Non-pigmented ciliary epithelial cell (primary cell): ENCODE data around the gene GRAMD1C.
A peak's percentile ranks its signal among the peaks of the same experiment; 100 is the strongest.

ENCODE experiments used
- DNase-seq: peaks from one replicate; pipeline ENCODE4 v3.0.0-alpha.2; 2010; ENCODE audit warnings: low read depth

GRAMD1C gene

DNA sequence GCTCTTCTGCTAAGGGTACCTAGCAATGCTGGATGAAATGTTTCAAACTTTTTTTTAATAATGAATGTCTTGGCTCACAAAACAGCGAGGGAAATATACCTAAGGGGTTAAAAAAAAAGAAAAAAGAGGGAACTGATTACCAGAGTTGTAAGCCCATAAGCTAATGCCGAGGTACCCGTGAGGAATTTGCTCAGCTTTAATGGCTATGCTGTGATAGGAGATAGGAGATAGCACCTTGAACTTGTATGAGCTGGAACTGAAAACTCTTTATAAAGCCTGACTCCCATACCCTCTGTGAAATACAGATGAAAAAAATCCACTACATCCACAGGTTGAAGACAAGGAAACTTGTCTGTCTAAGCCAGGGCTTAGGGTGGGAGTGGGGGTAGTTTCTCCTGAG lies 13.9 kb downstream of the GRAMD1C start:
- no peak for DNase-seq

DNA sequence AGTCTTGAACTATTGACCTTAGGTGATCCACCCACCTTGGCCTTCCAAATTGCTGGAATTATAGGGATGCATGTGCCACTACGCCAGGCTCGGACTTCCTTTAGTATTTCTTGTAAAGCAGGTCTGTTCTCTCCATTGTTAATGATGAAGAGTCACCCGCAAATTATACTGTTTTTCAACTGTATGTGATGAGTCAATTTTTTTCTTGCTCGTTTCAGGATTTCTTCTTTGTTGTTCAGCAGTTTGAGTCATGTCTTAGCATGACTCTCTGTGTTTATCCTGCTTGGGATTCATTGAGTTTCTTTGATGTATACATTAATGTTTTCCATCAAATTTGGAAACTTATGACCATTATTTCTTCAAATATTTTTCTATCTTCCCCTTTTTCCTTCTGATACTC lies 28.9 kb downstream of the GRAMD1C start:
- peak; percentile 10 for DNase-seq

DNA sequence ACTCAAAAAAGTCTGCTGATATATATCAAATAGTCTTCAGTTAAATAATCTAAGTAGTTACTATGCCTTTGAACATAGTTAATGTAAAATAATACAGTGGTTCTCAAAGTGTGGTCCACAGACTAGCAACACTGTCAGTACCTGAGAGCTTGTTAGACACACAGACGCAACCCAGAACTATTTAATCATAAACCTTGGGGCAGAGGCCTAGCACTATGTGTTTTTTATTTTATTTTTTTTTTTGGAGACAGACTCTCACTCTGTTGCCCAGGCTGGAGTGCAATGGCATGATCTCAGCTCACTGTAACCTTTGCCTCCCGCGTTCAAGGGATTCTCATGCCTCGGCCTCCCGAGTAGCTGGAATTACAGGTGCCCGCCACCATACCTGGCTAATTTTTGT lies 34.7 kb downstream of the GRAMD1C start:
- DNase-seq, result no peak

DNA sequence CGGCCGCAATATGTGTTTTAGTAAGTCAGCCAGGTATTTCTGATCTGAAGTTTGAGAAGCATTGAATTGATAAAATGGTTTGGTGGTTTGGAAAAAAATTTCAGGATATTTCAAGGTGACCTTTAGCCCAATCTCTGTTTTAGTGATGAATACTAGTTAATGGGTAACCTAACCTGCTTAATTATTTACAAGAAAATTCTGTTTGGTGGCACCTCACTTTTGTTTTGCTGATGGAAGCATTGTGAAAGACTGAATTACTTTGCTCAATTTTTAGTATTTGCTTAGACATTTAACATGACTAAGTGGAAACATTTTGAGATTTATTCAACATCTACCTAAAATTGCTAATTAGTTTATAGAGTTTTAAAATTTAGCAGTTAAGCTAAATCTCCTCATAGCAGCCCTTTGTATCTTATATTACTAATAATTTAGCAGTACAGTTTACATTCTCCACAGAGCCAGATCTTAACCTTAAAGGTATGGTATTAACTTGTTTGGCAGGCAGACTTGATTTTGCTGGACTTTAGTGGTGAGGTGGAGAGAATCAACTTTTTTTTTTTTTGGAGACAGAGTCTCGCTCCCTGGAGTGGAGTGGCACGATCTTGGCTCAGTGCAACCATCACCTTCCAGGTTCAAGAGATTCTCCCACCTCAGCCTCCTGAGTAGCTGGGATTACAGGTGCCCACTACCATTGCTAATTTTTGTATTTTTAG lies 35.4 kb downstream of the GRAMD1C start:
- DNase-seq, result no peak

DNA sequence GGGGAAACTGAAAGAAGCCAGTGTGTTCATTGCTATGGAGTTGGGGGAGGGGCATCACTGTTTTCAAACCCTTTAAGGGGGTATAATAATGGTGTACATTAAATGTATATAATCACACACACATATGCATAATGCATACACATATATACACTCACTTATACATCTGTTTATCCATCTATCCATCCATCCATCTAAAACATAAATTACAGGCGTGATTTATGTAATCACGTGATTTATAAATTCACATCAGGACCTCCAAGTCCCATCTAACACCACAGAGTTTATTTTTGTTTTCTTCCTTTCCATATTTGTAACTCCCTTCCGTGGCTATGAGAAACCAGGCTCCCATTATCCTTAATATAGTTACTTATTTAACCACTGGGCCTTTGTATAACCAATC lies 39.8 kb downstream of the GRAMD1C start:
- no peak for DNase-seq

DNA sequence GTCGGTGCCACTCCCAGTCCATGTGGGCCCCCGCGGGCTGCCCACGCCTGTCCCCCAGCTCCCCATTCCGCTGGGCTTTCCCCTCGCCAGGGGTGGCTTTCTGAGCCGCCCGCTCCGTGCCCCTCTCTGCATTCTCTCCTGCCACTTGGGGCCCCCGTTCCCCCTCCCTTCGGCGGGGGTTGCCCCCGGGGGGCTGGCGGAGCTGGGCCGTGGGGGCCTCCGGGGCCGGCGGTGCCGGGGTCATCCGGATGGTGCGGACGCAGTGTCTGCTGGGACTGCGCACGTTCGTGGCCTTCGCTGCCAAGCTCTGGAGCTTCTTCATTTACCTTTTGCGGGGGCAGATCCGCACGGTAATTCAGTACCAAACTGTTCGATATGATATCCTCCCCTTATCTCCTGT lies 46.5 kb downstream of the GRAMD1C start:
- no peak for DNase-seq

DNA sequence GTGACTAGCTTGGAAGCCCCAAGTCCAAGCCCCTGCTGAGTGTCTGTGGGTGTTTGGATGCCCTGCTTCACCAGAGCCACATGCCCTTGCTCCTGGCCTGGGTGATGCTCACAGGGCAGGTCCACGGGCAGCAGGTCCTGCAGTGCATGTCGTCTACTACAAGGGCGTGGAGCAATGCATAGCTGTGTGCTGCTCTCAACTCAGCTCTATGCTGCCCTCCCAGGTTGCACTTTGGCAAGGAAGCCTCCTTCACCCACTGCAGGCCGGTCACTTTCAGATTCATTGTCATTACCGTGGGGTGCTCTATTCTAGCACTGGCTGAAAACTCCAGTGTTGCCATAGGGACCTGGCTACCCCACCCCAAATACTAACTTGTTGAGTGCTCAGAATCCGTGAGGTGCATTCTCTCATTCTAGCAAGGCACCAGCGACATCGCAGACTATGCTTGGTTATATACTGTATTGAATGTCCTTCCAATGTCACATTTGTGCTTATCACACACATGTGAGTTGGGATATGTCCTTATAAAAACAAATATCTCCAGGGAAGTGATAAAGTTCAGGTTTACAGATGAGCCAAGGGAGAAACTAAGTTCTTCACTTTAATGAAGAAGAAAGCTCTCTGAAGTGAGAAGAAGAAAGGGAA lies 51.8 kb downstream of the GRAMD1C start:
- no peak for DNase-seq

DNA sequence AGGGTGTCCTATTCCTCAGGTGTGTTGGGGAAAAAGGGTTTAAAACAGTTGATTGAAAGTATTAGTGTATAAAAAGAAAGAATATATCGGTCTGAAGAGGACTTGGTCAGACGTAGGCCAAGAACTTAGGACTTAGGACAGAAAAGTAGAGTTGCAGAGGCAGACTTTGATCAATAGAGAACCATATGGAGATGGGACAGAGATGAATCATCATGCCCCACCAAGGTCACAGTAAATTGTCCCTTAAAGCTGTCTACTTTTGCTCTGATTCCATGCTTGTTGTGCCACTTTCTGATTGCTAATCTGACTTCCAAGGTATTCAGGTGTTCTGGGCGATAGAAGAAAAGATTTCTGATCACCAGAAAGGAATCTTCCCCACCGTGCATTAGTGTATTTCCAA lies 56.3 kb downstream of the GRAMD1C start:
- DNase-seq, result no peak

DNA sequence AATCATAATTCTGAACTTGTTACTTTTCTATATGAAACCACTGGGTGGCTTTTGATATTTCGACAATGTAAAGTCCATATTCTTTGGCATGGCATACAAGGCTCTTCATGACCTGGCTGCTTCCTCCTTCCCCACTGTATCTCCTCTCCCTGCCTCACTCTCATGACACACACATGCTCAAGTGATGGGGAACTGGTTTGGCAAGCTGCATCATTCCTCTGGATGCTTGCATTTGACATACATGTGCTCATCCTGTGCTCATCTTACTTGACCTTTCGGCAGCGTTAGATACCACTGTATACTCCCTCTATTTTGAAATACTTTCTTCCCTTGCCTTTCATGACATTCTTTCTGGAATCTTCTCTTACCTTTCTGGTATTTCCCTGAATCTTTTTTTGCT lies 57.4 kb downstream of the GRAMD1C start:
- DNase-seq, result no peak

DNA sequence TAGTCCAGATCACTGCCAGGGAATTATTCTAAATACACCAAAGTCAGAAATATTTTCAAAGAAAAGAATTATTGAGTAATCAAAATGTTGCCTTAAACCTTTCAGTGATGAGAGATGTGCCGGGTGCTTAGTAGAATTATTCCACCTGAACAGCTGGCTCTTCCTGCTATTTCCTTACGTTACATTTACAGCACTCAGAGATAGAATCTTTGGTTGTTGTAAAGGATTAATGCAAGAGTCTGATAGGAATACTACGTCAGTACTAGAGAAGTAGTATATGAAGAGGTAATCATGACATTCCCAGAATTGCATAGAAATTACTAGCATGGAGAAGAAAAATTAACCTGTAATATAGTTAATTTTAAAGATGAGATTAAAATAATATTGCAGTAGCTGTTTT lies 58.3 kb downstream of the GRAMD1C start:
- no peak for DNase-seq

DNA sequence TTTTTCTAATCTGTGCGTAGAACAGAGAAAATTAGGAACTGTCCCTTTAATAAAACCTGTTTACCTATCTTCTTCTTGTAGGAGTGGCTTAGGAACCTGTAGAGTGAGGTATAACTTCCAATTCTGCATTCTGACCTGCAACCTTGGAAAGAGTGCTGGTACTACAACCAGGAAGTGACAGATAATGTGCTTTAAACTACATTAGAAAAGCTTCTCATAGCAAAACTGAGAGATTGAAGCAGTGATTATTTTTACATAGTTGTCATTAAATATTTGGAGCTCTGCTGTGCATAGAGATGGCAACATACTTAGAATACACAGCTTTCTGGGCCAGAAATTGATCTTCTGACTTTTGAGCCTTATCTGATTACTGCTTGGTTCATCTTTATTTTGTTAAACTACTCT lies 58.8 kb downstream of the GRAMD1C start:
- DNase-seq, result no peak

DNA sequence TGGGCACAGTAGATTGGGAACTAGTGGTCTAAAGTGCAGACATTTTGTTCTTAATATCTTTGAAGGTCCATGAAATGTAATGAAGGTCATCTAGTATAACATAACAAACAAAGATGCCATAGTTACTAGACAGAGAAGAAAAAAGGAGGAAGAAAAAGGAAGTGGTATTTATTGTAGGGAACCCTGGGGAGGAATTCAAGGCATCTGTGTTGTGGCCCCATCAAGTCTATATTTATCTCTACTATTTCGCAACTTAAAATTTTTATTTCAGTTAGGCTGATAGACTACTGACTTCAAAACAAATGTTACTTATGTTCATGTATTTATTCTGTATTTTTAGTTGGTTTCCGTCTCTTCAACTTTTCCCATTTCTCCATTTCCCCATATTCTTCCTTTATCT lies 60.3 kb downstream of the GRAMD1C start:
- DNase-seq, result peak; percentile 10

DNA sequence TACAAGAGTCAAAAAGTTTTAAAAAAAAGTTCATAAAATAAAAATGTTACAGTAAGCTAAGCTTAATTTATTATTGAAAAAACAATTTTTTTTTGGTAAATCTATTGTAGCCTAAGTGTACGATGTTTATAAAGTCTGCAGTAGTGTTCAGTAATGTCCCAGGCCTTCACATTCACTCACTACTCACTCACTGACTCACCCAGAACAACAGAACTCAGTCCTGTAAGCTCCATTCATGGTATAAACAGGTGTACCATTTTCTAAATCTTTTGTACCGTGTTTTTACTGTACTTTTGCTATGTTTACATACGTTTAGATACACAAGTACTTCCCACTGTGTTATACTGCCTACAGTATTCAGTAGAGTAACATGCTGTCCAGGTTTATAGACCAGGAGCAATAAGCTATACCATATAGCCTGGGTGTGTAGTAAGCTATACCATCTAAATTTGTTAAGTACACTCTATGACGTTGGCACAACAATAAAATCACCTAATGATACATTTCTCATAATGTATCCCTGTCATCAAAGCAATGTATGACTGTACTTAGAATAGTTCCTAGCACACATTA lies 68.1 kb downstream of the GRAMD1C start:
- DNase-seq, result no peak

DNA sequence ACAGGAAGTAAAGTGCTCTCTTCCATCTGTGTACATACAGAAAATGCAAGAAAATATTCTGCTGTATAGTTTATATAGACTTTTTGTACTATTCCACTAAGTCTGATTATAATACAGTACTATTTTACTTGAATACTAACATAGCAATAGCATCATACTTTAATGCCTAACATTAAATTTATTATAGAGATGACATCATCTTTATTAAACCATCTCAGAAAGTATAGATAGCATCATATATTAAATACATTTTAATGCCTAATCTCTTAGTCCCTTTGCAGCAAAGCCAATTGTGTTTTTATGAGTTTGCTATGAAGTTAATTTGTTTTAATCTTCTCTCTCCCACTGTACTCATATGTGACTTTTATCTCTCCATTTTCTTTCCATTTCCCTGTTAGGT lies 69.5 kb downstream of the GRAMD1C start:
- DNase-seq, result no peak

DNA sequence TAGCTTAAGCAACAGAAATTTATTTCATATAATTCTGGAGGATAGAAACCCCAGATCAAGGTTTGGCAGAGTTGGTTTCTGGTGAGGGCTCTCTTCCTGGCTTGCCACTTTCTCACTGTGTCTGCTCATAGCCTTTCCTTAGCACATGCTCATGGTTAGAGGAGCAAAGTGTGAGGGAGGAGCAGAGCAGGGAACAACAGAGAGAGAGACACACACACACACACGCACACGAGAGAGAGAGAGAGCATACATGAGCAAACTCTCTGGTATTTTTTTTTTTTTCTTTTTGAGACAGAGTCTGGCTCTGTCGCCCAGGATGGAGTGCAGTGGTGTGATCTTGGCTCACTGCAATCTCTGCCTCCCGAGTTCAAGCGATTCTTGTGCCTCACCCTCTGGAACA lies 72.4 kb downstream of the GRAMD1C start:
- DNase-seq, result no peak

DNA sequence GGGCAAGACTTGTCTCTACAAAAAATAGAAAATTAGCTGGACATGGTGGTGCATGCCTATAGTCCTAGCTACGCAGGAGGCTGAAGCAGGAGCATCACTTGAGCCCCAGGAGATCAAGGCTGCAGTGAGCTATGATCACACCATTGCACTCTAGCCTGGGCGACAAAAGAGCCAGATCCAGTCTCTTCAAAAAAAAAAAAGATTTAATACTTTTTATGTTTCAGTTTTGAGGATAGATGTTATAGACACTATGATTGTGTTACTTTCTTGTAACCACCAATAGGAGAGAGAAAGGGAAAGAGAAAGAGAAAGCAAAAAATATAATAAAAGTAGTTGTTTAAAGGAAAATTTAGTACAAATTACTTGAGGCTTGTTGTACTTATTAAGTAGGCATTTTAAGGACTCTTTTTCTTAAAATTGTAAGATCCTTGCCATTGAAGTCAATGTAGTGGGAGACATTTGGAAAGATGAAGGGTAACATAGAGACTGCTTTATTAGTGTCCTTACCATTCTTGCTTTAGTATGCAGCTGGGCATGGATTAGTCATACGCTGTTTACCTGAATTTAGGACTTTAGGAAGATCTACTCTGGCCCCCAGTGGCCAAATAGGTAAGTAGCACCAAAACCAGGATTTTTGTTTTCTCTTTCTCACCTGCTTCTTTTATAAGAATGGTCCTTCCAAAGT lies 74.1 kb downstream of the GRAMD1C start:
- peak; percentile 27 for DNase-seq

DNA sequence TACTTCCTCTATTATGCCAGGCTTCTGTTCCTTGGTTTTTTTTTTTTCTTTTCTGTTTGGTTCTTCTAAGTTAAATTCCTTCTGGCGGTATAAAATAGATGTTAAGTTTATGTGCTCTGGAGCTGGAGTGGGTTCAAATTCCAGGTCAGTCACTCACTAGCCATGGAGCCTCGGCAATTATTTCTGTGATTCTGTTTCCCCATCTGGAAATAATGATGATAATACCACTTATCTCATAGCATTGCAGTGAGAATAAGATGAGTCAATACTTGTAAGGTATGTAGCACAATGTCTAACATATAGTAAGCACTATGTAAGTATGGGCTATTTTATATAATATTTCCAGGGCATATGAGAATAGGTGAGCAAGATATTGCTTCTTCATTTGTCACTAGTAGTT lies 76.1 kb downstream of the GRAMD1C start:
- peak; percentile 51 for DNase-seq

DNA sequence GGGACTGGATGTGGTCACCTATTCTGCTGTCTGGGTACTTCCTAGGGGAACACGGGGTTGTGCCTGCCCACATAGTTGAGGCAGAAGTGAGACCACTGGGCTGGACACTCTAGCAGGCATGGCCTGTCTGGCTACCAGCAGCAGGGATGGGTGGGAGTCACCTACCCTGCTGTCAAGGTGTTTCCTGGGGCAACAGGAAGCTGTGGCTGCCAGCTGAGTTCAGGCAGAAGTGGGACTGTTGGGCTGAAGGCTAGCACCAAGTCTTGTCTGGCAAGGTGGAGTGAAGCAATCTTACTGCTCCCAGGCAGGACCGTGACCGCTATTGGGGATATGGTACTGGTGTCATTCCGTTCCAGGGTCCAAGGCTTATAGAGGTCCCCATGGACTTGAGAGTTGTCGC lies 89.0 kb downstream of the GRAMD1C start:
- DNase-seq, result no peak

DNA sequence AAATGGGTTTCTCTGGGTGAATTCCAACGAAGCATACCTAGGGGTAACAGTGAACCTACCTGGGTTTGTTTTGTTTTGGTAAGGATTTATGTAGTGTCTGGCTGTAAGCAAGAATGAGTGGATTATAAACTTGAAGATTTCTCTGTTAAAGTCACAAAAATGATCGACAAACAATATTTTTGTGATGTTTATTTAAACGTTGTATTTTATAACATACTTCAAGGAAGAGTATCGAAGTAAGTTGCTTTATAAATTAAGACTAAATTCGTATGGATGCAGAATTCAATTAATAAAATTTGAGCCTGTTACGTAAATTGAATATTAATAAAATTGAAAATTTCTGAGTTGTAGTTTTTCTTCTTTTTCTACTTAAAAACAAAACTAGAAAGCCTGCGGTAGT lies 108.2 kb downstream of the GRAMD1C start:
- DNase-seq, result no peak

DNA sequence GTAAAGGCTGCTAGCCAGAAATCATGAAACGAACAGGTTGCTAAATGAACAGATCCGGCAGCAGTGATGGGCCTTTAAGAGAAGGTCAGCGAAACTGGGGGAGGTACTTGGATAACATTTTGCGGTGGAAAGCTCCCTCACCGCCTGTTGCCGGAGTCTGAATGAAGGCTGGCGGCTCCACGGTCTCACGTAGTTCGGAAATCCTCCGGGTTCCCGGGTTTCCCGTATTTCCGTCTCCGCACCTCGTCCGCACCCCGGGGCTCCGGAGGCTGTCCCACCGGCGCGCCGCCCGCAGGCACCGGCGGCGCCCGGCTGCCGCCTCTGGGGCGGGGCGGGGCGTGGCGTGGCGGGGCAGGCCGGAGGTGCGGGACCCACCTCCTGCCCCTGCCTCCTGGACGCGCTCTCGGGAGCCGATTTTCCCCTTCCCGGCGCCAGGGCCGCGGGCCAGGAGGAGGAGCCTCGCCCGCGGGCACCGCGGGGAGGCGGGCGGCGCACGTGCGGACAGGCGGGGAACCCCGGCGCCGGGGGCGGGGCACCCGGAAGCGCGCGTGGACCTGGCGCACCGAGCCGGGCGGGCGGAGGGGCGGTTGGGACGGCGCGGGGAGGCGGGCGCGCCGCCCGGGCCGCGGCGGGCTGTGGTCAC lies 108.9 kb downstream of the GRAMD1C start, which contains the start of gene ZDHHC23:
Gene ZDHHC23, plus strand, starts transcription at position 642 of the 643 bp plus-strand sequence. CDS start 790 bp downstream, outside the sequence.
- DNase-seq, result no peak

DNA sequence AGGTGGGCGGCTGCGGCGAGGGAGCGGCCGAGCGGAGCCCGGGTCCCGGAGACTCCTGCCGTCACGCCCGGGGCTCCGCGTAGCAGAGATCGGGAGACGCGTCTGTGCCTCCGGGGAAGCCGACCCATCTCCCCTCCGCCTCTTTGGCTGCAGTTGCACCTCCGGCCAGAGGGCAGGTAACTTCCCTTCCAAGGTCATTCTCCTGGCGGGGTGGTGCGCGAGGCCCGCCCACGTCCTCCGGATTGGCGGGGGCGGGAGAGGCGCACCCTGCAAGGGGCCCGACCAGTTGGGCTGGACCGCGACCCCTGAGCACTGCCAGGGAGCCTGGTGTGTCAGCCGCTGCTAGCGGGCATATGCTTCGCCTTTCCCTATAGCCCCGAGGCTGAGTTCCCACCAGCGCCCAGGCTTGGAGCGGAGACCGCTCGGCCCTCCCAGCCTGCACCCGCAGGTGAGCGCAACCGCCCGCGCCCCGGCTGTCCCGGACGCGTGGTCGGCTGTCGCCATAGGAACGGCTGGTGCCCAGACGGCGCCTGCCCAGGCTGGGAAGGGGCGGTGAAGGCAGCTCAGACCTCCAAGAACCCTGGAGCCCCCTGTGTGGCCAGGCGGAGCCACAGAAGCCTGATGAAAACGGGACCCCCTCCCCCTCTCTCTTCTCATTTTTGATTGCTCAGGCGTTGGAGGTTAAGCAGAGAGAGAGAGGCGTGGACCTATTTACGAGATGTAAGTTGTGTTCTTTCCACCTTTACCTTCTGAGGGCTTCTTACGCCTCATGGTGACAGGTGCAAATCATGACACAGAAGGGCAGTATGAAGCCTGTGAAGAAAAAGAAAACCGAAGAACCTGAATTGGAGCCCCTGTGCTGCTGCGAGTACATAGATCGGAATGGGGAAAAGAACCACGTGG lies 109.7 kb downstream of the GRAMD1C start:
- DNase-seq, result no peak
